DOHH2 (cell line): ENCODE data around the gene LACRT.
"Not testable (repeated sequence)": the region's sequence is repeated elsewhere in the genome, so short reads cannot be mapped to it uniquely, and the experiment has no call there.

Source experiments
- H3F3A ChIP-seq: fragments of 200-600 bp; sonication (generic), shearing (Covaris generic); 2 replicates; pipeline ENCODE4 v1.6.0; 2016; ENCODE audit warnings: antibody characterized with exemption, mild to moderate bottlenecking; ENCODE audit not compliant: control insufficient read depth, insufficient read depth
- H3K27ac ChIP-seq: fragments of 200-600 bp; sonication (generic); 2 replicates; pipeline ENCODE4 v1.5.1; 2014; ENCODE audit warnings: low read depth, mild to moderate bottlenecking, low read length, moderate library complexity
- H3K27me3 ChIP-seq: fragments of 200-600 bp; sonication (generic); 2 replicates; pipeline ENCODE4 v1.6.1; 2014; ENCODE audit warnings: mild to moderate bottlenecking, low read length, mixed read lengths; ENCODE audit not compliant: control insufficient read depth
- H3K36me3 ChIP-seq: fragments of 200-600 bp; sonication (generic); 2 replicates; pipeline ENCODE4 v1.6.1; 2014; ENCODE audit warnings: mild to moderate bottlenecking, low read length, moderate library complexity, mixed read lengths; ENCODE audit not compliant: control insufficient read depth
- H3K4me1 ChIP-seq: fragments of 200-600 bp; sonication (generic); 2 replicates; pipeline ENCODE4 v1.6.1; 2014; ENCODE audit warnings: mild to moderate bottlenecking, low read length, mixed read lengths; ENCODE audit not compliant: control insufficient read depth
- H3K4me2 ChIP-seq: fragments of 200-600 bp; sonication (generic); 2 replicates; pipeline ENCODE4 v1.6.0; 2014; ENCODE audit warnings: mild to moderate bottlenecking, low read length, moderate library complexity
- H3K4me3 ChIP-seq: fragments of 200-600 bp; sonication (generic); 2 replicates; pipeline ENCODE4 v1.5.1; 2014; ENCODE audit warnings: mild to moderate bottlenecking, low read length, mixed read lengths
- H3K79me2 ChIP-seq: fragments of 200-600 bp; sonication (generic); 2 replicates; pipeline ENCODE4 v1.6.1; 2014; ENCODE audit warnings: mild to moderate bottlenecking, low read length, mixed read lengths; ENCODE audit not compliant: control insufficient read depth
- H3K9me2 ChIP-seq: fragments of 200-600 bp; sonication (generic); replicated peaks from 2 replicates; pipeline ENCODE4 v1.6.1; 2014; ENCODE audit warnings: mild to moderate bottlenecking, low read length, mixed read lengths; ENCODE audit not compliant: control insufficient read depth
- H3K9me3 ChIP-seq: fragments of 200-600 bp; sonication (generic); 2 replicates; pipeline ENCODE4 v1.6.1; 2014; ENCODE audit warnings: antibody characterized with exemption, low read length, mixed read lengths; ENCODE audit not compliant: control insufficient read depth, insufficient read depth
- H4K20me1 ChIP-seq: fragments of 200-600 bp; sonication (generic); 2 replicates; pipeline ENCODE4 v1.6.0; 2014; ENCODE audit warnings: low read depth, mild to moderate bottlenecking, antibody characterized with exemption, low read length, moderate library complexity; ENCODE audit not compliant: control insufficient read depth, insufficient read depth
- CTCF ChIP-seq: fragments of 200-600 bp; sonication (generic); IDR thresholded peaks from one replicate; pipeline ENCODE4 v1.5.1; 2014; ENCODE audit warnings: antibody characterized with exemption, mild to moderate bottlenecking, low read depth, low read length; ENCODE audit not compliant: poor library complexity, severe bottlenecking
- EZH2phosphoT487 ChIP-seq: fragments of 200-600 bp; sonication (generic); IDR thresholded peaks from 2 replicates; pipeline ENCODE4 v1.6.1; 2017; ENCODE audit warnings: borderline replicate concordance, mild to moderate bottlenecking, antibody characterized with exemption, low read length, moderate library complexity, mixed read lengths

Gene LACRT

DNA sequence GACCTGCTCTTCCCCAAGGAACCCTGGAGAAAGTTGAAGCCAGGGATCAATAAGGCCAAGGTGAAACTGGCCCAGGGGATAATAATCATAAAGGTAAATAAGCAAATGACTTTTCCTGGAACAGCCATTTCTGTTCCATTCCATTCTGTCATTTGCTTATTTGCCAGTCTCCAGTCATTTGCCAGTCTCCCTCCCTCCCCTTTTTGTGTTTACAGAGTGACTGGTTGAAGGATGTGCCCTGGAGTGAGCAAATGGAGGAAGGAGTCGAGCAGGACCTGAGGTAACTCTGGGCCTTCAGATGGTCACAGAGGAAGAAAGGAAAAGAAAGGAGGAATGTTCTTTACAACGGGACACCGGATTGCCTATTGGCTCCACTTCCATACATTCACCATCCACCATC lies 31.3 kb upstream of the LACRT start:
- no peaks in the 10 kb centered on the region for H3K36me3 ChIP-seq
- H3K27ac ChIP-seq = no peak overlapping the region
- TF ChIP-seq CTCF (no peak), EZH2phosphoT487 (no peak)

DNA sequence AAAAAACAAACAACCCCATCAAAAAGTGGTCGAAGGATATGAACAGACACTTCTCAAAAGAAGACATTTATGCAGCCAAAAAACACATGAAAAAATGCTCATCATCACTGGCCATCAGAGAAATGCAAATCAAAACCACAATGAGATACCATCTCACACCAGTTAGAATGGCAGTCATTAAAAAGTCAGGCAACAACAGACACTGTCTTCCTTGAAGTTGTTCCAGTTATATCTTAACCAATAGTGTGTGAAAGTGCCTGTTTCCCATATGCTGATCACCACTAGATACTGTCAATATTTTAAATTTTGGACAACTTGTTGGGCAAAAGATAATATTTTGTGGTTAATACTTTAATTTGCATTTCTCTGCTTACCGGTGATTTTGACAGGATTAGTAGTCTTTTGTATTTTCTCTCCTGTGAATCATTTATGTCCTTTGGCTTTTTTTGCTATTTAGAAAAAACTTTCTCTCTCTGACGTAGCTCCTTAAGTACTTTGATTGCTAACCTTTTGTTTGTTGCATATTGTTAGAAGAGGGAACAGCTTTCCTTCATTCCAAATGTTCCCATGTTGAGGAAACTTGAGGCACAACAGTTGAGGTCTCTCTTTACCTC lies 30.4 kb upstream of the LACRT start:
- not testable (repeated sequence) for H3K27ac ChIP-seq, H3F3A ChIP-seq, H3K9me2 ChIP-seq, H3K4me3 ChIP-seq, H3K79me2 ChIP-seq, H3K9me3 ChIP-seq, H3K36me3 ChIP-seq, H4K20me1 ChIP-seq, H3K4me2 ChIP-seq
- H3K27me3 ChIP-seq = peaks cover 17% of the 10 kb centered on the region; the same call in 1 of the 2 replicates
- H3K4me1 ChIP-seq = peaks cover 11% of the 10 kb centered on the region

More for the DNA sequence above, 31.3 kb upstream of the LACRT start:
- Histone ChIP-seq H3K9me3 (no peaks in the 10 kb centered on the region), H3K4me3 (no peak overlapping the region), H3K79me2 (no peaks in the 10 kb centered on the region), H3K4me2 (no peak overlapping the region), H3K9me2 (no peaks in the 10 kb centered on the region), H3K4me1 (peaks cover 11% of the 10 kb centered on the region), H3F3A (no peaks in the 10 kb centered on the region), H4K20me1 (no peaks in the 10 kb centered on the region), H3K27me3 (peaks cover 23% of the 10 kb centered on the region)

- no peak overlapping the region for H3K27ac ChIP-seq
- no peak overlapping the region for H3K4me2 ChIP-seq
- peaks cover 11% of the 10 kb centered on the region for H3K4me1 ChIP-seq
- no peak for TF ChIP-seq CTCF
- no peak for TF ChIP-seq EZH2phosphoT487
- H3K9me2 ChIP-seq = no peaks in the 10 kb centered on the region
- no peaks in the 10 kb centered on the region for H4K20me1 ChIP-seq
- H3K9me3 ChIP-seq = no peaks in the 10 kb centered on the region
- H3K4me3 ChIP-seq = no peak overlapping the region
- H3K36me3 ChIP-seq = no peaks in the 10 kb centered on the region
- no peaks in the 10 kb centered on the region for H3K79me2 ChIP-seq
- no peaks in the 10 kb centered on the region for H3F3A ChIP-seq
- peaks cover 11% of the 10 kb centered on the region for H3K27me3 ChIP-seq
Observed at GRCh38 chr12:54663603-54664002, 28.9 kb upstream of the LACRT start.

DNA sequence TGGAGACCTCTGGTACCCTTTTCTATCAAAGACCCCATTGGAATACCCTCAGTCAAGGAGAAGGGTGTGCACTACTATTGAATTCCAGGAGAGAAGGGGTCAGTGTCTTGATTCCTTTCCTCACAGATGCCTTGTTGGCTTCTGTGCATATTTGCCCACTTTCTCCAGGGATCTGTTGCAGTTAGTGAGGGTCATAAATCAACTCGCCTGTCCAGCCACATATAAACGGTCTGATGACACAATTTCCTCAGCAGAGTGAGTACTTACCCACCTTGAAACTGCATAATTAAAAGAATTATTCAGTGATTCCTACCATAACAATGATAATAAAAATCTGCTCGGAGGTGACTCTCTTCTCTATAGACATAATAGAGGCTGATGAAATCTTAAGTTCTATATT lies 27.3 kb upstream of the LACRT start:
- Histone ChIP-seq H4K20me1 (no peaks in the 10 kb centered on the region), H3K79me2 (no peaks in the 10 kb centered on the region), H3K36me3 (no peaks in the 10 kb centered on the region), H3K9me2 (no peaks in the 10 kb centered on the region), H3K27me3 (peaks cover 20% of the 10 kb centered on the region), H3K27ac (no peak overlapping the region), H3K4me1 (peaks cover 11% of the 10 kb centered on the region), H3K4me2 (no peak overlapping the region), H3K4me3 (no peak overlapping the region), H3F3A (no peaks in the 10 kb centered on the region), H3K9me3 (no peaks in the 10 kb centered on the region)
- TF ChIP-seq CTCF = no peak
- TF ChIP-seq EZH2phosphoT487 = no peak
